ENCODE data around the gene CORO1C.

DNA sequence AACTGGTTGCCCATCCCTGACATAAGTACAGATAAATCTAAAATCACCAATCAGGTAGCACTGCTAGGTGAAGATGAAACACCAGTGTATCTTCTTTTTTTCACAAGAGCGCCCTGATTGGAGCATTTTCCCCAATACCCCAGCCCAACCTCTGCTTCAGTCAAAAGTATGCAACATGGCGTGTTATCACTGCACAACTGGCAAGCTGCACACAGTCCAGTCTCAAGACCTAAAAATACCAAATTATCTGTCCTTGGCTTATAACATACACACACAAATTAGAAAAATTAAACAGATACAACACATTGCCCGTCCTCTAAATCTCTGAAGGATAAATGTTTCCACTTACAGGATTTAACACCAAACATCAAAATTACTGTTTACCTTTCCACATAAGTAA is 77.4 kb downstream of the CORO1C start:
- TF ChIP-seq, protein P1, sequence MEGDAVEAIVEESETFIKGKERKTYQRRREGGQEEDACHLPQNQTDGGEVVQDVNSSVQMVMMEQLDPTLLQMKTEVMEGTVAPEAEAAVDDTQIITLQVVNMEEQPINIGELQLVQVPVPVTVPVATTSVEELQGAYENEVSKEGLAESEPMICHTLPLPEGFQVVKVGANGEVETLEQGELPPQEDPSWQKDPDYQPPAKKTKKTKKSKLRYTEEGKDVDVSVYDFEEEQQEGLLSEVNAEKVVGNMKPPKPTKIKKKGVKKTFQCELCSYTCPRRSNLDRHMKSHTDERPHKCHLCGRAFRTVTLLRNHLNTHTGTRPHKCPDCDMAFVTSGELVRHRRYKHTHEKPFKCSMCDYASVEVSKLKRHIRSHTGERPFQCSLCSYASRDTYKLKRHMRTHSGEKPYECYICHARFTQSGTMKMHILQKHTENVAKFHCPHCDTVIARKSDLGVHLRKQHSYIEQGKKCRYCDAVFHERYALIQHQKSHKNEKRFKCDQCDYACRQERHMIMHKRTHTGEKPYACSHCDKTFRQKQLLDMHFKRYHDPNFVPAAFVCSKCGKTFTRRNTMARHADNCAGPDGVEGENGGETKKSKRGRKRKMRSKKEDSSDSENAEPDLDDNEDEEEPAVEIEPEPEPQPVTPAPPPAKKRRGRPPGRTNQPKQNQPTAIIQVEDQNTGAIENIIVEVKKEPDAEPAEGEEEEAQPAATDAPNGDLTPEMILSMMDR (IDR thresholded peaks at IDR 0.05; ENCODE audit: extremely low read depth in 1 of 2, insufficient read depth in 1 of 2, low read depth in 1 of 2, low read length in 2 of 2) = no peak
- no peak for TF ChIP-seq EZH2 (IDR thresholded peaks at IDR 0.05; ENCODE audit: borderline replicate concordance, low read depth, low read length, severe bottlenecking)

All from endothelial cell of umbilical vein (primary cell).